SK-N-SH treated with all-trans-retinoic acid at 6 μM for 48 hours (cell line): ENCODE measurements around the gene IGFL1.

Experiments used
- GLIS3 ChIP-seq: fragments of 250-450 bp; sonication (Bioruptor Pico); IDR thresholded peaks from 2 replicates; pipeline ENCODE4 v1.5.0; 2020; ENCODE audit warnings: mild to moderate bottlenecking, moderate library complexity
- OSR1 ChIP-seq: fragments of 250-450 bp; sonication (Bioruptor Pico); IDR thresholded peaks from 2 replicates; pipeline ENCODE4 v1.8.0; 2022; ENCODE audit warnings: moderate library complexity, mild to moderate bottlenecking, inconsistent platforms
- PPARA ChIP-seq: fragments of 250-450 bp; sonication (Bioruptor Pico); IDR thresholded peaks from 2 replicates; pipeline ENCODE4 v1.5.0; 2020; ENCODE audit warnings: mild to moderate bottlenecking, borderline replicate concordance
- RARB ChIP-seq: fragments of 250-450 bp; sonication (Bioruptor Pico); IDR thresholded peaks from 2 replicates; pipeline ENCODE4 v1.8.0; 2021; ENCODE audit warnings: mild to moderate bottlenecking, moderate library complexity
- TCF4 ChIP-seq: fragments of 250-450 bp; sonication (Bioruptor Pico); IDR thresholded peaks from 2 replicates; pipeline ENCODE4 v1.8.0; 2021; ENCODE audit warnings: mild to moderate bottlenecking, moderate library complexity, borderline replicate concordance
- ZFP3 ChIP-seq: fragments of 250-450 bp; sonication (Bioruptor Pico); IDR thresholded peaks from 2 replicates; pipeline ENCODE4 v1.5.0; 2020; ENCODE audit warnings: mild to moderate bottlenecking, moderate library complexity
- ZNF70 ChIP-seq: fragments of 450-650 bp; formaldehyde crosslinking; IDR thresholded peaks from 2 replicates; pipeline ENCODE4 v1.5.0; 2020; ENCODE audit warnings: mild to moderate bottlenecking, moderate library complexity
- TF ChIP-seq, protein P1 (sequence below): fragments of 250-450 bp; sonication (Bioruptor Pico); IDR thresholded peaks from 2 replicates; pipeline ENCODE4 v1.8.0; 2020; ENCODE audit warnings: mild to moderate bottlenecking, moderate library complexity, borderline replicate concordance
- TF ChIP-seq, protein P2 (sequence below): fragments of 250-450 bp; sonication (Bioruptor Pico); IDR thresholded peaks from 2 replicates; pipeline ENCODE4 v1.5.1; 2021; ENCODE audit warnings: mild to moderate bottlenecking, moderate library complexity
- TF ChIP-seq, protein P3 (sequence below): fragments of 250-450 bp; sonication (Bioruptor Pico); IDR thresholded peaks from 2 replicates; pipeline ENCODE4 v1.5.1; 2020; ENCODE audit warnings: low read depth, mild to moderate bottlenecking, moderate library complexity

DNA sequence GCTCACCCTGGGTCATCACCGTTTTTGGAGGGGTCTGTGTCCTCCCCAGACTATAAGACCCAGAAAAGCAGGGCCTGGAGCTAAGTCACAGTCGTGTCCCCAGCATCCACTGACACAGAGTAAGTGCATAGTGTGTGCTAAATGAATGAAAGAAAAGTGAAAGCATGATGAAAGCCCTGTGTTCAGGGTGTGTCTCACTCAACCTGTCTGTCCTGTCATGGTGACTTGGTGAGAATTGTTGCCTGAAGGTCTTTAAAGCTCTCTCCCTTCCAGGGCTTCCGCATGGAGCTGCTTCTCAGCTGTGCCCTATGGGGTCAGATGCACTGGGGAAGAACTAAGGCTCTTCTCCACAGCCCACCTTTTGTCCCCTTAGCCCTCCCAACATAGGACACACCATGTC lies 20.5 kb upstream of the IGFL1 start:
- TF ChIP-seq ZFP3 (CRISPR knock-in tag) (no peak), GLIS3 (CRISPR knock-in tag) (no peak), PPARA (CRISPR knock-in tag) (no peak), ZNF70 (no peak), RARB (CRISPR knock-in tag) (no peak), TCF4 (no peak), OSR1 (no peak)
- TF ChIP-seq, protein P1, sequence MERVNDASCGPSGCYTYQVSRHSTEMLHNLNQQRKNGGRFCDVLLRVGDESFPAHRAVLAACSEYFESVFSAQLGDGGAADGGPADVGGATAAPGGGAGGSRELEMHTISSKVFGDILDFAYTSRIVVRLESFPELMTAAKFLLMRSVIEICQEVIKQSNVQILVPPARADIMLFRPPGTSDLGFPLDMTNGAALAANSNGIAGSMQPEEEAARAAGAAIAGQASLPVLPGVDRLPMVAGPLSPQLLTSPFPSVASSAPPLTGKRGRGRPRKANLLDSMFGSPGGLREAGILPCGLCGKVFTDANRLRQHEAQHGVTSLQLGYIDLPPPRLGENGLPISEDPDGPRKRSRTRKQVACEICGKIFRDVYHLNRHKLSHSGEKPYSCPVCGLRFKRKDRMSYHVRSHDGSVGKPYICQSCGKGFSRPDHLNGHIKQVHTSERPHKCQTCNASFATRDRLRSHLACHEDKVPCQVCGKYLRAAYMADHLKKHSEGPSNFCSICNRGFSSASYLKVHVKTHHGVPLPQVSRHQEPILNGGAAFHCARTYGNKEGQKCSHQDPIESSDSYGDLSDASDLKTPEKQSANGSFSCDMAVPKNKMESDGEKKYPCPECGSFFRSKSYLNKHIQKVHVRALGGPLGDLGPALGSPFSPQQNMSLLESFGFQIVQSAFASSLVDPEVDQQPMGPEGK (CRISPR knock-in tag): no peak
- TF ChIP-seq, protein P2, sequence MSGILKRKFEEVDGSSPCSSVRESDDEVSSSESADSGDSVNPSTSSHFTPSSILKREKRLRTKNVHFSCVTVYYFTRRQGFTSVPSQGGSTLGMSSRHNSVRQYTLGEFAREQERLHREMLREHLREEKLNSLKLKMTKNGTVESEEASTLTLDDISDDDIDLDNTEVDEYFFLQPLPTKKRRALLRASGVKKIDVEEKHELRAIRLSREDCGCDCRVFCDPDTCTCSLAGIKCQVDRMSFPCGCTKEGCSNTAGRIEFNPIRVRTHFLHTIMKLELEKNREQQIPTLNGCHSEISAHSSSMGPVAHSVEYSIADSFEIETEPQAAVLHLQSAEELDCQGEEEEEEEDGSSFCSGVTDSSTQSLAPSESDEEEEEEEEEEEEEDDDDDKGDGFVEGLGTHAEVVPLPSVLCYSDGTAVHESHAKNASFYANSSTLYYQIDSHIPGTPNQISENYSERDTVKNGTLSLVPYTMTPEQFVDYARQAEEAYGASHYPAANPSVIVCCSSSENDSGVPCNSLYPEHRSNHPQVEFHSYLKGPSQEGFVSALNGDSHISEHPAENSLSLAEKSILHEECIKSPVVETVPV (CRISPR knock-in tag): no peak
- TF ChIP-seq, protein P3, sequence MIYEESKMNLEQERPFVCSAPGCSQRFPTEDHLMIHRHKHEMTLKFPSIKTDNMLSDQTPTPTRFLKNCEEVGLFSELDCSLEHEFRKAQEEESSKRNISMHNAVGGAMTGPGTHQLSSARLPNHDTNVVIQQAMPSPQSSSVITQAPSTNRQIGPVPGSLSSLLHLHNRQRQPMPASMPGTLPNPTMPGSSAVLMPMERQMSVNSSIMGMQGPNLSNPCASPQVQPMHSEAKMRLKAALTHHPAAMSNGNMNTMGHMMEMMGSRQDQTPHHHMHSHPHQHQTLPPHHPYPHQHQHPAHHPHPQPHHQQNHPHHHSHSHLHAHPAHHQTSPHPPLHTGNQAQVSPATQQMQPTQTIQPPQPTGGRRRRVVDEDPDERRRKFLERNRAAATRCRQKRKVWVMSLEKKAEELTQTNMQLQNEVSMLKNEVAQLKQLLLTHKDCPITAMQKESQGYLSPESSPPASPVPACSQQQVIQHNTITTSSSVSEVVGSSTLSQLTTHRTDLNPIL: no peak
